ENCODE data around the gene STPG3. TPM values are rescaled to one million over a fixed set of nuclear protein-coding genes. Genes with fewer than 3 reads are reported as not detected.

STPG3 gene
- total RNA-seq, 2 experiments from 2014 or later, result not detected

DNA sequence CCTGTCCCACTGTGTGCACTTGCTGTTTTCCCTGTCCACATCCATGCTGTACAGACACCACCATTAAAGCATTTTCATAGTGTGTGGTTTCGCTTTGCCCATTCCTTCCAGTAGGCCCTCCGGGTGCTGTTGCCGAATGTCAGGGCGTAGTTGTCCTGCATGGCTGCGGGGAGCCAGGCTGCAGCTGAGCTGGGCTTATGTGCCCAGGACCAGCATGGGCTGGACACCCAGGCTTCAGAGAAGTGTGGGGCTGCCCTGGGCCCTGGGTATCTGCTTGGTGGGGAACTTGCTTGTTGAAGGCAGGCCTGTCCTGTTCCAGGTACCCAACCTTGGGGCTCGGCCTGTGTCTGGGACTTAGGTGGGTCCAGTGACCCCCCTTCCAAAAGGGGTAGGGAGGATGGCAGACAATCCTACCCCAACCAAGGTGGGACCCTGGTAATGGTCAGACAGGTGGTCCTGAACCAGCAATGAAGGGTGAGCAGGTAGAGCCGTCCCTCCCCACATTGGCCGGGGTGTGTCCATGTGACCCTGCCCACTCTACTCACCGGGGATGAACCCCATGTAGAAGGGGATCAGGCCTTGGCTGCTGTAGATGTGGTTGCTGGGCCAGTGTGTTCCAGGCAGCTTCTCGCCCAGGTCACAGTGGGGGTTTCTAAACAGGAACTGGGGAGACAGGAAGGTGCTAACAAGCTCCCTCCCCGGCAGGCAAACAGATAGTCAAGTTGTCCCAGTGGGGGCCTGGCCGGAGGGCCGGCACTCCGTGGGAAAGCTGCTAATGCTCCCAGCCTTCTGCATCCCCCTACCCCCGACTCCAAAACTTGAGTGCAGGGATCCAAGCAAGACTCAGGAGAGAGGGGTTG, 7.2 kb upstream of the STPG3 start:
- intact Hi-C loops (cut with micrococcal nuclease), result no loop called here
- CTCF ChIA-PET, result interaction anchor here (1.7 kb wide), 1 partner anchor 7 kb away, joined by 6 read pairs; no protein-coding TSS in a partner anchor
- no peak overlapping the region for H3K27ac Mint-ChIP-seq

DNA sequence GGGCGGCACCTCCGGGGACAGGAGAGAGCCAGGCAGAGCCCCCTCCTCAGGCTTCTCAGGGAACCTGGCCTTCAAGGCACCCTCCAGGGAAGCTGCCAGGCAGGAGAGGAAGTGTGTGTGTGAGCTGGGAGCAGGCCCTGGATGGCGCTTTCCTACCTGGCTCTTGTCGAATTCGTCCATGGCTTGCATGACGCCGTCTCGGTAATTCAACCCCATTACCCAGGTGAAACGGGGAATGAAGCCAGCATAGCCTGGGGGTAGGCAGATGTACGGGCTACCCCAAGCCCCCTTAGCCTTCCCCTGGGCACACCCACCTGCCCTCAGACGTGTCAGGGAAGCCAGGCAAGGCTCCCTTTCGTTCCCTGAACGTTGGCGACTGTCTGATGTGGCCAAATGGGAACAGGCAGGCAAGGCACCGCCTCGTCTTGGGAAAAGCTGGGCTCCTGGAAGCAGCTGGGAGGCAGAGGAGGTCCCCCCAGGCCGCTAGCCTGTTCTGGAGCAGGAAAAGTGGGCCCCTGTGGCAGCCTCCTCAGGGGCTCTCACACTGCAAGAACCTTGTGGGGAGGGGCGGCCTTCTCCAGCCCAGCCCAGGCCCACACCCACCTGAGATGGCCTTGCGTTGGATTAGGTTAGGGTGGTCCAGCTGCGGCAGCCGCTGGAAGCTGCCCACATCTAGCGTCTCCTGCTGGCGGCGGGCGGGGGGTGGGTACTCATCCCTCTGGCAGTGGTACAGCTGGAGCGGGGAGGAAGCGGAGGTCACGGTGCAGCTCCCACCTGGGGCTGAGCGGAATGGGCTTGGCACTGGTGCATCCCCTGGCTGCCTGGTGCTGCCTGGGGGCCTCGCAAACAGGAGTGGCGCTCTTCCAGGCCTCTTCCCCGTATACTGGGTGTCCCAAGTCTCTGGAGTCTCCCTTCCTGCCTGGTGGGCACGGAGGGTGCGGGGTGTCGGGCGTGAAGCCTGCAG, 6.3 kb upstream of the STPG3 start:
- Mint-ChIP-seq H3K9me3 (no peaks in the 10 kb centered on the region), H3K27me3 (no peaks in the 10 kb centered on the region), H3K4me1 (ENCODE audit: low read depth) (peaks cover 21% of the 10 kb centered on the region), H3K27ac (no peak overlapping the region), H3K4me3 (no peak overlapping the region), H3K36me3 (ENCODE audit: low read depth) (peaks cover 25% of the 10 kb centered on the region)
- TF ChIP-seq, protein P1, sequence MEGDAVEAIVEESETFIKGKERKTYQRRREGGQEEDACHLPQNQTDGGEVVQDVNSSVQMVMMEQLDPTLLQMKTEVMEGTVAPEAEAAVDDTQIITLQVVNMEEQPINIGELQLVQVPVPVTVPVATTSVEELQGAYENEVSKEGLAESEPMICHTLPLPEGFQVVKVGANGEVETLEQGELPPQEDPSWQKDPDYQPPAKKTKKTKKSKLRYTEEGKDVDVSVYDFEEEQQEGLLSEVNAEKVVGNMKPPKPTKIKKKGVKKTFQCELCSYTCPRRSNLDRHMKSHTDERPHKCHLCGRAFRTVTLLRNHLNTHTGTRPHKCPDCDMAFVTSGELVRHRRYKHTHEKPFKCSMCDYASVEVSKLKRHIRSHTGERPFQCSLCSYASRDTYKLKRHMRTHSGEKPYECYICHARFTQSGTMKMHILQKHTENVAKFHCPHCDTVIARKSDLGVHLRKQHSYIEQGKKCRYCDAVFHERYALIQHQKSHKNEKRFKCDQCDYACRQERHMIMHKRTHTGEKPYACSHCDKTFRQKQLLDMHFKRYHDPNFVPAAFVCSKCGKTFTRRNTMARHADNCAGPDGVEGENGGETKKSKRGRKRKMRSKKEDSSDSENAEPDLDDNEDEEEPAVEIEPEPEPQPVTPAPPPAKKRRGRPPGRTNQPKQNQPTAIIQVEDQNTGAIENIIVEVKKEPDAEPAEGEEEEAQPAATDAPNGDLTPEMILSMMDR (IDR thresholded peaks at IDR 0.05), result no peak
- CTCF ChIA-PET, result interaction anchor here (1.0 to 1.7 kb wide), 2 partner anchors 8 to 177 kb away, joined by 3 to 6 read pairs; no protein-coding TSS in a partner anchor
- ATAC-seq (no peak), DNase-seq (no peak)
- intact Hi-C loops (cut with micrococcal nuclease), result no loop called here
- POLR2A ChIA-PET, result interaction anchor here (1.1 to 7.6 kb wide), 3 partner anchors 9 to 115 kb away, joined by 3 to 113 read pairs (median 3); partner anchors contain the start of genes NELFB and STPG3

More for the DNA sequence above, 7.2 kb upstream of the STPG3 start:
- H3K36me3 Mint-ChIP-seq (ENCODE audit: low read depth), result peaks cover 27% of the 10 kb centered on the region
- TF ChIP-seq, protein P1 (IDR thresholded peaks at IDR 0.05), result no peak
- no peaks in the 10 kb centered on the region for H3K9me3 Mint-ChIP-seq
- peaks cover 25% of the 10 kb centered on the region for H3K4me1 Mint-ChIP-seq (ENCODE audit: low read depth)
- H3K4me3 Mint-ChIP-seq, result peak overlapping the region; percentile 27
- DNase-seq (no peak), ATAC-seq (no peak)
- no peaks in the 10 kb centered on the region for H3K27me3 Mint-ChIP-seq
- POLR2A ChIA-PET, result interaction anchor here (1.2 to 7.6 kb wide), 2 partner anchors 10 to 114 kb away, joined by 3 to 113 read pairs; partner anchors contain the start of genes NELFB and STPG3

DNA sequence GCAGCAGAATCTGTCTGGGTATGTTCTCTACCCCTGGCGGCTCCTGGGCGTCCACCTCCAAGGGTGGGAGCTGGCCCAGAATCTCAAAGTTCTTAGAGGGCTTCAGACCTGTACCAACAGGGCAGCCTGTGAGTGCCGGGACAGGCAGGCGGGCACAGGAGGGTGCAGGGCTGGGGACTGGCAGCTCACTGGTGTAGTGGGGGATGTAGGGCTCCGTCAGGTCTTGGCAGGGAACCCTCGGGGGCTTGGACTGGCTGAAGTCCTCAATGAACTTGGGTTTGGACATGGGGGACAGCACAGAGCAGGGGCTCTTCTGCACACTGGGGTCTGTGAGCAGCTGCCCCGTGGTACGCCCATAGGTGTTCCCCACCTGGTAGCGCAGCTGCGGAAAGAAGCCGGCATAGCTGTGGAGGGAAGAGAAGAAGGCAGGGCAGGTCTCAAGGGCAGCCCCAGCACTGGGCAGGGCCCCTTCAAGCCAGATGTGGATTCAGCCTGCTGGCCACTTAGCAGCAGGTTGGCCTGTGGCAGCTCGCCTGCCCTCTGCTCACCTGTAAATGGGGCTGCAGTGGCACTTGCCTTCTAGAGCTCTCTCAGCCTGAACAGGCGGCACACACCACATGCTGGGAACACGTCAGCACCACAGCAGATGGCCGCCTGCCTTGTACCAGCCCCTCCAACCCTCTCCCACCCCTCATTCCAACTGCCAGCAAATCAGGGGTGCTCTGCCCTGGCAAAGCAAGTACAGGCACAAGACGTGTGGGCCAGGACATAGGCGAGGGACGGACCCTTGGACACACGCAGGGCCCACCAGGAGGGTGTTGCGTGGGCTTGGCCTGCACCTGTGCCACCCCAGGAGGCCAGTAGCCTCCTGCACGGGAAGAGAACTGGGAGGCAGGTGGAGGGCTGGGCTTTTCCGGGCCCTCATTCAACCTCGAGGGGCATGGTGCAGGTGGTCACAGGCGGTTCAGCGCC, 5.3 kb upstream of the STPG3 start:
- no peak overlapping the region for H3K27ac Mint-ChIP-seq
- TF ChIP-seq, protein P1 (IDR thresholded peaks at IDR 0.05), result no peak
- no peaks in the 10 kb centered on the region for H3K27me3 Mint-ChIP-seq
- ChIA-PET POLR2A (interaction anchor here (1.1 to 1.4 kb wide), 2 partner anchors 10 kb away, joined by 3 to 4 read pairs; partner anchors contain the start of gene NELFB), CTCF (interaction anchor here (1.0 to 1.7 kb wide), 2 partner anchors 9 to 178 kb away, joined by 3 to 6 read pairs; no protein-coding TSS in a partner anchor)
- DNase-seq (no peak), ATAC-seq (no peak)
- no peak overlapping the region for H3K4me3 Mint-ChIP-seq
- H3K4me1 Mint-ChIP-seq (ENCODE audit: low read depth), result peaks cover 21% of the 10 kb centered on the region
- intact Hi-C loops (cut with micrococcal nuclease), result no loop called here
- peaks cover 25% of the 10 kb centered on the region for H3K36me3 Mint-ChIP-seq (ENCODE audit: low read depth)
- no peaks in the 10 kb centered on the region for H3K9me3 Mint-ChIP-seq

DNA sequence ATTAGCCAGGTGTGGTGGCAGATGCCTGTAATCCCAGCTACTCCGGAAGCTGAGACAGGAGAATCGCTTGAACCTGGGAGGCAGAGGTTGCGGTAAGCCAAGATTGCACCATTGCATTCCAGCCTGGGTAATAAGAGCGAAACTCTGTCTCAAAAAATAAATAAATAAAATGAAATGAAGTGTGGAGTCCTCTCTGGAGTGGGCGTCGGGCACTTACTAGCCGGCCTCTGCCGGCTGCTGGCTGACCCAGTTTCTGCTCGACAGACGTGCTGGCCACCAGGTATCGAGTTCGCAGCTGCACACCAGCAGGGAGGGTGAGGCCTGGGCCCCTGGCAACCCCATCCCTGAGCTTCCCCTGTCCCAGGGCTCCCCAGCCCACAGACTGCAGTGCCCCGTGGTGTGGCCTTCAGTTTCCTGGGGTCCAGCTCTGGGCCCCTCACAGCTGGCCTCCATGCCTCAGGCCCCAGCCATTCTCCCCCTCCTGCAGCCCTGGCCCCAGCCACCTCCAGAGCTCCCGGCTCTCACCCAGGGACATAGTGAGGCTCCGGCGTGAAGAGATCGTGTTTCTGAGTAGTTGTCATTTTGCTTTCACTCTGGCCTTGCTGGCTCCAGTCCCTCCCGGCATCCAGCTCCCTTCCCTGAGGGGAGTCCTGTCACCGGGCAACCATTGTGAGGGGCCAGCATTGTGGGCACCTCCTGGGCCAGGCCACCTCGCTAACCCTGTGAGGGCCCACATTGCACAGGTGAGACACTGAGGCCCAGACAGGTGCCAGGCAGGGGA, 3.8 kb upstream of the STPG3 start:
- ChIA-PET CTCF (interaction anchor here (0.9 to 1.1 kb wide), 2 partner anchors 11 to 20 kb away, joined by 3 read pairs; partner anchors contain the start of gene RNF224), POLR2A (interaction anchor here (0.7 kb wide), 1 partner anchor 9 kb away, joined by 3 read pairs; no protein-coding TSS in a partner anchor)
- Mint-ChIP-seq H3K4me1 (ENCODE audit: low read depth) (peaks cover 16% of the 10 kb centered on the region), H3K9me3 (no peaks in the 10 kb centered on the region), H3K36me3 (ENCODE audit: low read depth) (peaks cover 16% of the 10 kb centered on the region), H3K27me3 (no peaks in the 10 kb centered on the region), H3K27ac (no peak overlapping the region), H3K4me3 (no peak overlapping the region)
- TF ChIP-seq, protein P1 (IDR thresholded peaks at IDR 0.05), result no peak
- ATAC-seq (no peak), DNase-seq (no peak)
- intact Hi-C loops (cut with micrococcal nuclease), result no loop called here

All from activated CD8-positive, alpha-beta T cell treated with anti-CD3 and anti-CD28 coated beads for 36 hours (primary cell).